Activated T-cell treated with anti-CD3 and anti-CD28 coated beads for 48 hours (primary cell): ENCODE data around the gene PPM1N.

Experiments
- DNase-seq: peaks from one replicate; pipeline ENCODE4 v3.0.0-alpha.2; 2020; ENCODE audit warnings: low read depth

The PPM1N gene, protein sequence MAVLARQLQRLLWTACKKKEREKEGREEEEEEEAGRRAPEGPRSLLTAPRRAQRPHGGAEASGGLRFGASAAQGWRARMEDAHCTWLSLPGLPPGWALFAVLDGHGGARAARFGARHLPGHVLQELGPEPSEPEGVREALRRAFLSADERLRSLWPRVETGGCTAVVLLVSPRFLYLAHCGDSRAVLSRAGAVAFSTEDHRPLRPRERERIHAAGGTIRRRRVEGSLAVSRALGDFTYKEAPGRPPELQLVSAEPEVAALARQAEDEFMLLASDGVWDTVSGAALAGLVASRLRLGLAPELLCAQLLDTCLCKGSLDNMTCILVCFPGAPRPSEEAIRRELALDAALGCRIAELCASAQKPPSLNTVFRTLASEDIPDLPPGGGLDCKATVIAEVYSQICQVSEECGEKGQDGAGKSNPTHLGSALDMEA

DNA sequence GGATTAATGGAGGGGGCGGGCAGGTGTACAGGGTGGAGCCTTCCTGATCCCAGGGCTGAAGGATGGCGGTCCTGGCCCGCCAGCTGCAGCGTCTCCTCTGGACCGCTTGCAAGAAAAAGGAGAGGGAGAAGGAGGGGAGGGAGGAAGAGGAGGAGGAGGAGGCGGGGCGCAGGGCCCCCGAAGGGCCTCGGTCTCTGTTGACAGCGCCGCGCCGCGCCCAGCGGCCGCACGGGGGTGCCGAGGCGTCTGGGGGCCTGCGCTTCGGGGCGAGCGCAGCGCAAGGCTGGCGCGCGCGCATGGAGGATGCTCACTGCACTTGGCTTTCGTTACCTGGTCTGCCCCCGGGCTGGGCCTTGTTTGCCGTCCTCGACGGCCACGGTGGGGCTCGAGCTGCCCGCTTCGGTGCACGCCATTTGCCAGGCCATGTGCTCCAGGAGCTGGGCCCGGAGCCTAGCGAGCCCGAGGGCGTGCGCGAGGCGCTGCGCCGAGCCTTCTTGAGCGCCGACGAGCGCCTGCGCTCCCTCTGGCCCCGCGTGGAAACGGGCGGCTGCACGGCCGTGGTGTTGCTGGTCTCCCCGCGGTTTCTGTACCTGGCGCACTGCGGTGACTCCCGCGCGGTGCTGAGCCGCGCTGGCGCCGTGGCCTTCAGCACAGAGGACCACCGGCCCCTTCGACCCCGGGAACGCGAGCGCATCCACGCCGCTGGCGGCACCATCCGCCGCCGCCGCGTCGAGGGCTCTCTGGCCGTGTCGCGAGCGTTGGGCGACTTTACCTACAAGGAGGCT is at the start of gene PPM1N:
Gene PPM1N, plus strand, starts transcription at position 33 of the 785 bp plus-strand sequence. Its CDS starts 30 bp downstream, at position 63.
- peak; percentile 68 for DNase-seq

DNA sequence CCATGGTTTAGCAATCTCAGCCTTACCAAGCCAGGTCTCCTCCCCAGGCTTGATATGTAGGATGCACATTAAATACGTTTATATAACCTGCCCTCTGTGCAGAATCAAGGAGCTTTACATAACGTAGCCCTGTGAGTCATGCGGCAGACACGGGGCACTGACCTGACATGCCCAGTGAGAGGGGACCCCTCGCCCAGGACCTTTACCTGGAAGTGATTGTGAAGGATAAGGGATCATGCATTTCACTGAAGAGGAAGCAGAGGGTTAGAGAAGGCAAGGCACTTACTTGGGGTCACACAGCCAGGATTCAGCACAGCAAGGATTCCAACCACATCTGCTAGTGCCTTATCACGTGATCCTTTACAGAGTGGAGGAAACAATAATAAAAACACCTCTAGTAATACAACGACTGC is 49.4 kb upstream of the PPM1N start:
- no peak for DNase-seq

DNA sequence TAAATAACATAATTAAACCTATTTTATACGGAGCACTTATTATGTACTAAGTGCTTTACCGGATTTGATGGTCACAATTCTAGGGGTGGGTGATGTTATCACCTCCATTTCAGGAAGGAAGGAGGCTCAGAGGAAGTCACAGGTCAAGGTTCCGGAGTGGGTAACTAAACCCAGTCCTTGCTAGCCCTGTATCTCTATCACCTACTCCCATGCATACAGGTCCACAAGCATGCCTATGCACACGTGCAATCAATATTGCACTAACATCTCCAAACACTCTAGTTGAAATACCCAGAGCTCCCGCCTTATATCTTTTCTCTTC is 48.3 kb upstream of the PPM1N start:
- DNase-seq: no peak

DNA sequence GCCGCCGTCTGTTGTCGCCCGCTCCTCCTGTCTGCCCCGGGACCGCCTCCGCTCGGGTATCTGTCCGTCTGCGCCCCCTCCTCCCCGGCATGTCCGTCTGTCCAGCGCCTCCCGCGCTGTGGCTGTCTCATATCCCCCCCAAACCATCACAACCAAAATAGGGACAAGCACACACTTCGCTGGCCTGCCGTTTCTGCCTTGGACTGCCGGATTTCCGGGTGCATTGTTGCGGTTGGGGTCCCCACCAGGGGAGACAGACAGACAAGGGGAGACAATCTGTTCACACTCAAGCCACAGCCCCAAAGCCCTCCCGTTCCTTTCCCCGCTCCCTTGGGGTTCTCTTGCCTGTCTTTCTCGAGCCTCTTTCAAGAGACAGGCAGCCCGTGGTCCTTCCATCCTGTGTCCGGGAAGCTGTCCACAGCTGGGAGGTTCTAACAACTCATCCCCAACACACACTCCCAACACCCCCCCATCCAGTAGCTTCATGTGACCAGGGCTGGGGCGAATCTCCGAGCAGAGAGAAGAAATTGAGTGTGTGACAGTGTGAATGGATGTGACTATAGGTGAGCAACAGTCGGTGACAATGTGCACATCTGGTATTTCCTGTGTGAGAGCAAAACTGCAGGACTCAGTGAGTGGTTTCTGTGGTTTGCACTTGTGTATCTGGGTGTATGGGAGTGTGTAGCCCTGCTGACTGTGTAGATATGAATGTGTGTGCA is 47.0 kb upstream of the PPM1N start:
- DNase-seq: no peak

DNA sequence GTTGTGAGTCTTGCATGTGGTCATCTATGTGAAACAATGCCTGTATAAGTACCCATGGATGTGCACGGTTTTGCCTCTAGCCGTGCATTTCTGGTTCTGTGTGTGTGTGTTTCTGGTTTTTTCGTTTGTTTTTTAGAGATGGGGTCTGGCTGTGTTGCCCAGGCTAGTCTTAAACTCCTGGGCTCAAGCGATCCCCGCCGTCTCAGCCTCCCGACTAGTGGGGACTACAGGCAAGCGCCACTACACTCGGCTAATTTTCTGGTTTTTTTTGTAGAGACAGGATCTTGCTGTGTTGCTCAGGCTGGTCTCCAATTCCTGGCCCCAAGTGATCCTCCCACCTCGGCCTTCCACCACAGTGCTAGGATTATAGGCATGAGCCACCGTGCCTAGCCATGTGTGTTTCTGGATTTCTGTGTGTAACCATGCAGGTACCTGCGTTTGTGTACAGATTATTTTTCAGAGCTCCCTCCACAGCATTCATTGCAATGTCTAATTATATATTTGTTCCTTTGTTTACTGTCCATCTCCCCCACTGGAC is 46.3 kb upstream of the PPM1N start:
- DNase-seq: no peak

DNA sequence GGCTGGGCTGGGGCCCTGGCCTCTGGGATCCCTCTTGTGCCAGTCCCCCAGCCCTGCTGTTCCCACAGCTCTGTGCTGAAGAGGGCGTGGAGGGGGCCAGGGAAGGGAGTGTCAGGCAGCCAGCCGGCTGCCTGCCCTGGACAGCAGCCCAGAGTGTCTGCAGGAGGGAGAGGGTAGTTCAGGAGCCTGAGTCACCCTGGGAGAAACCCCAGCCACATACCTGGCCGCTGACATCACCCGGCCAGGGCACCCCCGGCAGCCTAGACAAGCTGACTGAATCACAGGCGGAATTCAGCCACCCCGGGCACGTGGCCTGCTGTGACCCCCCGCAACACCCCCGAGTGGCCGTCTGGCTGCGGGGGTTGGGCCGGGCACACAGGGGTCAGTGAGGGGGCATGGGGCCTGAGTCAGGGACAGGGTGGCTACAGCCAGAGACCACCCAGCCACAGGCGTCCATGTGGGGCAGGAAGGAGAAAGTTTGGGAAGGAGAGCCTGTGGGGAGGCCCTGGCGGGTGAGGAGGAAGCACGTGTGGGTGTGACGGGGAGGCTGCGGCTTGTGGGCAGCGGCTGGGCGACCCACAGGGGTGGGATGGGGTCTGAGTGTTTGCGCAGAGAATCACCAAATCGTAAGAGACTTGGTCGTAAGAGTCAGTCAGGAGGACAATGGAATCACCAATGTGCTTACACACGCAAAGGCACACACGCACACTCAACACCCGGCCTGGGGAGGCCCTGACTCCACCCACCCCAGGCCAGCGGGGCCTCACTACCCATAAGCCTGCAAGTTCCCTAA is 42.3 kb upstream of the PPM1N start:
- DNase-seq: peak; percentile 71

DNA sequence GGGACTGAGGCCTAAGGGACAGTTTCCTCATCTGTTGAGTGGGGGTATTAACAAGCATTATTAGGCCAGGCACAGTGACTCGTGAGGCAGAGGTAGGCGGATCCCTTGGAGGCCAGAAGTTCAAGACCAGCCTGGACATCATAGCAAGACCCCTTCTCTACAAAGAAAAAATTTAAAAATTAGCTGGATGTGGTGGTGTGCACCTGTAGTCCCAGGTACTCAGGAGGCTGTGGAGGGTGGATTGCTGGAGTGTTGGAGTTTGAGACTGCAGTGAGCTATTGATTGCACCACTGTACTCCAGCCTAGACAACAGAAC is 41.8 kb upstream of the PPM1N start:
- no peak for DNase-seq

DNA sequence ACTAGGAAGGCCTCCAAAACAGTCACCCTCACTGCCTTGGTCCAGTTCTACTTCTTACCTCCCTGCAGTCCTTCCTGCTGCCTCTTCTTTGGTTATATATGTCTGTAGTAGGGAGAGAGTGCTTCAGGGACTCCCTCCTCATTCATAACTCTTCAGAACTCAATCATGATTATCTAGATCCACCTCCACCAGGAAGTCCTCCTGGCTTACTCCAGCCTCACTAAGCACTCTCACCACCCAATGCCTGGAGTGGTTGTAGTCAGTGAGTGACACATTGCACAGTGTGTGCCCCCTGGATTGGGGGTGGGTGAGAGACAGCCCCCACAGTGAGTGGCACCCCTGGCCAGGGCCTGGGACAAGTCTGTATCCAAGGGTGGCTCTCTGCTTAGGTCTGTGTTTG is 40.5 kb upstream of the PPM1N start:
- DNase-seq: no peak

GRCh38 chr19:45460807-45461347 is 37.4 kb upstream of the PPM1N start:
- DNase-seq: no peak

- no peak for DNase-seq
Observed at GRCh38 chr19:45462174-45462573, 36.1 kb upstream of the PPM1N start.

DNA sequence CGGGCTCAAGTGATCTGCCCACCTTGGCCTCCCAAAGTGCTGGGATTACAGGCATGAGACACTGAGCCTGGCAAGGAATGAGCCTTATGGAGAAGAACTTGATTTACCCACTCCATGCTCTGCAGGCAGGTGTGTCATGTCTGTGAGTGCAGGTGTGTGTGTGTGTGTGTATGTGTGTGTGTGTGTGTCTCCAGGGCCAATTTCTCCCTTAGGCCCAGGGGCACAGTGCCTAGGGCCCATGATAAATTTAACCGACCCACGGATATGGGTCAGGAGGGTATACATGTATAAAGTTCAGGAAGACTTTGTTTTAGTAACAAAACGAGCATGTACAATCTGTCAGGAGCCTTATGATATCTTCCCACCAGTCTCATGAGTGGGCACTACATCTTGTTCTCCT is 35.0 kb upstream of the PPM1N start:
- DNase-seq: no peak

DNA sequence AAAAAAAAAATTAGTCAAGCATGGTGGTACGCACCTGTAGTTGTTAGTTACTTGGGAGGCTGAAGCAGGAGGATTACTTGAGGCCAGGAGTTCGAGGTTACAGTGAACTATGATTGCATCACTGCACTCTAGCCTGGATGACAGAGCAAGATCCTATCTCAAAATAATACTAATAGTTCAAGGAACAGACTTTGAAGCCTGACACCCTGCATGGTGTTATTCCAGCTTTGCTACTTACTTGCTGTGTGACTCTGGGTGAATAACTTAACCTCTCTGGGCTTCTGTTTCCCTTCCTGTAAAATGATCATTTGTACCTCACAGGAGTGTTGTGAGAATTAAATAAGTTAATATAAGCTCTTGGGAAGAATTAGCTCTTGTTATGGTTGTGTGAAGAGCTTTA is 34.0 kb upstream of the PPM1N start:
- no peak for DNase-seq

DNA sequence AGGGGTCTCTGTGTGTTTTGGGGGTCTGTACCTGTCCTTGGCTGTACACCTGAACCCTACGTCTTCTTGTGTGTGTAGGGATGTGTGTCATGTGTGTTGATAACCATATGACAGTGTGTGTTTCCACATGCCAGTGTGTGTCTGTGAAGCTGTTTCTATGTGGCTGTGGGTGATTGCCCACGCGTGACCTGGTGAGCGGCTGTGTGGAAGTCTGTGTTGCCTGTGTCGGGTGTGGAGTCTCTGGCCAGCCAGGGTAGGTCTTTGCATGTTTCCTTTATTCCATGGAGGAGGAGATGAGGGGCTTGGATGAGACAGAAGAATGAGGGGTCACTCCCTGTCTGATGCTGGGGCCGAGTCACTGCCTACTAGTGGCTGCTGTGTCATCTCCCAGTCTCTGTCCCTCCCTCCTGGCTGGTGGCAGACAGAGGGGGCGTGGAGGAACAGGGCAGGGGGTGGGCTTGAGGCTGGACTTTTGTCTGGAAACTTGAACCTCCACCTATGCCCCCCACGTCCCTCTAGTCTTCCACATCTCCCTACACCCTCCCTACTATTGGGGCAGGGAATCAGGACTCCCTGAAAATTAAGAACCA is 33.3 kb upstream of the PPM1N start:
- DNase-seq: no peak

- DNase-seq: no peak
Observed at GRCh38 chr19:45467115-45467455, 31.2 kb upstream of the PPM1N start.

GRCh38 chr19:45467456-45468158 is 30.6 kb upstream of the PPM1N start, which contains the start of gene FOSB:
FOSB (plus strand) TSS chr19:45467996; CDS start chr19:45468587, 591 bp downstream.
- DNase-seq: peak; percentile 89

DNA sequence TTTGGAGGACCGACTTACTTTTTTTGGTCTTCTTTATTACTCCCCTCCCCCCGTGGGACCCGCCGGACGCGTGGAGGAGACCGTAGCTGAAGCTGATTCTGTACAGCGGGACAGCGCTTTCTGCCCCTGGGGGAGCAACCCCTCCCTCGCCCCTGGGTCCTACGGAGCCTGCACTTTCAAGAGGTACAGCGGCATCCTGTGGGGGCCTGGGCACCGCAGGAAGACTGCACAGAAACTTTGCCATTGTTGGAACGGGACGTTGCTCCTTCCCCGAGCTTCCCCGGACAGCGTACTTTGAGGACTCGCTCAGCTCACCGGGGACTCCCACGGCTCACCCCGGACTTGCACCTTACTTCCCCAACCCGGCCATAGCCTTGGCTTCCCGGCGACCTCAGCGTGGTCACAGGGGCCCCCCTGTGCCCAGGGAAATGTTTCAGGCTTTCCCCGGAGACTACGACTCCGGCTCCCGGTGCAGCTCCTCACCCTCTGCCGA is 30.0 kb upstream of the PPM1N start:
- no peak for DNase-seq

DNA sequence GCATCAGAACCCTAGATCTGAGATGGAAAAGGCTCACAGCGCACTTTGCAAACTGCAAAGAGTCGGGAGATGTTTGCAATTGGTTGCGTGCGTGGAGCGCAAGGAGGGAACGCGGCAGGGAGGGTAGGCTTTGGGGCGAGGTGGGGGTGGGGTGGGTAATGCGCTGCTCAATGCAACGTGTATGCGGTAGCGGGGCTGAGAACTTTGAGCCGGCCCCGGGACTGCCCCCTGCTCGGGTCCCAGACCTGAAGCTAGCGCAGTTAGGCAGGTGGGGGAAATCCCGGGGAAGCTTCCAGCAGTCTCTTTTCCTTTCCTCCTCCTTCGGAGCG is 29.5 kb upstream of the PPM1N start:
- no peak for DNase-seq

GRCh38 chr19:45469132-45469944 is 28.9 kb upstream of the PPM1N start:
- DNase-seq: peak; percentile 95

GRCh38 chr19:45469945-45470761 is 28.1 kb upstream of the PPM1N start:
- no peak for DNase-seq
